Epithelial cell of proximal tubule (primary cell): ENCODE measurements around the gene MILR1. TPM values are rescaled to one million over a fixed set of nuclear protein-coding genes. Genes with fewer than 3 reads are reported as not detected.

Experiments
- DNase-seq: peaks from one replicate; pipeline ENCODE4 v3.0.0-alpha.2; 2011; ENCODE audit warnings: low read depth
- H3K4me3 ChIP-seq: 2 replicates; pipeline ENCODE4 v1.5.1; 2011; ENCODE audit warnings: low read depth, mild to moderate bottlenecking, low read length
- CTCF ChIP-seq: conservative IDR thresholded peaks from 2 replicates; pipeline ENCODE4 v1.5.1; 2012; ENCODE audit warnings: low read depth, mild to moderate bottlenecking, low read length
- total RNA-seq: library from RNA; depleted of rRNA; stranded (reverse); fragments of >200 nt; gene quantifications from 2 replicates; pipeline ENCODE4 v1.2.3, GENCODE V29; 2015

The MILR1 gene
- total RNA-seq, 1 donor from 2014 or later = not detected

- peak overlapping the region; percentile 90 for H3K4me3 ChIP-seq
- DNase-seq = no peak
- TF ChIP-seq CTCF = no peak
Observed at GRCh38 chr17:64508683-64509082, 59.8 kb downstream of the MILR1 start.

GRCh38 chr17:64509179-64509578 lies 60.3 kb downstream of the MILR1 start:
- no peak for TF ChIP-seq CTCF
- H3K4me3 ChIP-seq = no peak overlapping the region
- no peak for DNase-seq

GRCh38 chr17:64515419-64515818 lies 66.5 kb downstream of the MILR1 start:
- no peak for DNase-seq
- TF ChIP-seq CTCF = no peak
- no peak overlapping the region for H3K4me3 ChIP-seq

GRCh38 chr17:64515829-64516228 lies 66.9 kb downstream of the MILR1 start:
- TF ChIP-seq CTCF = no peak
- DNase-seq = no peak
- no peak overlapping the region for H3K4me3 ChIP-seq

Other genes starting within 250 kb of the MILR1 start
- 11.0 and 11.6 TPM in 2 replicates for gene TEX2, start 185.9 kb upstream of the MILR1 start, total RNA-seq
- gene PECAM1, start 58.3 kb upstream of the MILR1 start, total RNA-seq = under 0.01 and 0.07 TPM in 2 replicates
- 4.3 and 14.9 TPM in 2 replicates for gene POLG2, start 47.9 kb downstream of the MILR1 start, total RNA-seq
- gene DDX5, start 57.2 kb downstream of the MILR1 start, total RNA-seq = 274 and 320 TPM in 2 replicates
- 11.6 and 21.4 TPM in 2 replicates for gene CEP95, start 57.9 kb downstream of the MILR1 start, total RNA-seq
- 33.3 and 48.3 TPM in 2 replicates for gene SMURF2, start 213.2 kb downstream of the MILR1 start, total RNA-seq